Measurements from ENCODE around the gene NPM1. TPM values are rescaled to one million over a fixed set of nuclear protein-coding genes. Genes with fewer than 3 reads are reported as not detected.
"Not testable (repeated sequence)": the region's sequence is repeated elsewhere in the genome, so short reads cannot be mapped to it uniquely, and the experiment has no call there.

Gene NPM1
- polyA plus RNA-seq, 6 donors from 2014 or later, result 389 to 678 (median 608) TPM

- ATAC-seq (ENCODE audit: low read depth in 2 of 2) (no peak), DNase-seq (no peak)
- peaks cover 29 to 39% of the 10 kb centered on the region in 2 donors for H3K36me3 Mint-ChIP-seq
- H3K27me3 Mint-ChIP-seq, result no peaks in the 10 kb centered on the region
- no peak overlapping the region for H3K4me3 Mint-ChIP-seq
- H3K27ac Mint-ChIP-seq, result peak overlapping the region in 3 of 6 donors; percentile 19 to 57 (median 36)
- peaks cover 0 to 4% (median 2%) of the 10 kb centered on the region in 3 donors for H3K4me1 Mint-ChIP-seq
- H3K9me3 Mint-ChIP-seq, result no peaks in the 10 kb centered on the region
Measured at GRCh38 chr5:171409164-171410136, 21.8 kb downstream of the NPM1 start.

GRCh38 chr5:171410181-171410580, 22.5 kb downstream of the NPM1 start:
- Mint-ChIP-seq H3K9me3 (no peaks in the 10 kb centered on the region), H3K4me1 (peaks cover 0 to 4% (median 2%) of the 10 kb centered on the region in 3 donors), H3K4me3 (no peak overlapping the region), H3K27ac (peak overlapping the region in 3 of 6 donors; percentile 7 to 49 (median 36)), H3K36me3 (peaks cover 28 to 38% of the 10 kb centered on the region in 2 donors), H3K27me3 (no peaks in the 10 kb centered on the region)
- DNase-seq, result no peak
- ATAC-seq (ENCODE audit: low read depth in 2 of 2), result no peak

- Mint-ChIP-seq H3K27me3 (no peaks in the 10 kb centered on the region), H3K36me3 (peaks cover 9 to 23% of the 10 kb centered on the region in 2 donors), H3K4me1 (peaks cover 0 to 2% (median 0%) of the 10 kb centered on the region in 3 donors), H3K4me3 (no peak overlapping the region), H3K9me3 (no peaks in the 10 kb centered on the region), H3K27ac (peak overlapping the region in 1 of 6 donors; percentile 65)
- ATAC-seq (ENCODE audit: low read depth in 2 of 2) (no peak), DNase-seq (no peak)
Measured at GRCh38 chr5:171412186-171412585, 24.5 kb downstream of the NPM1 start.

GRCh38 chr5:171413153-171413910, 25.7 kb downstream of the NPM1 start:
- Mint-ChIP-seq H3K9me3 (no peaks in the 10 kb centered on the region), H3K36me3 (peaks cover 0 to 11% of the 10 kb centered on the region in 2 donors)

GRCh38 chr5:171413993-171414392, 26.3 kb downstream of the NPM1 start:
- not testable (repeated sequence) for H3K36me3 Mint-ChIP-seq; H3K9me3 Mint-ChIP-seq; ATAC-seq (ENCODE audit: low read depth in 2 of 2); H3K27me3 Mint-ChIP-seq; H3K4me1 Mint-ChIP-seq; DNase-seq
- Mint-ChIP-seq H3K4me3 (peak overlapping the region in 1 of 8 donors; percentile 29), H3K27ac (peak overlapping the region in 1 of 6 donors; percentile 24)

More at GRCh38 chr5:171413153-171413910, 25.7 kb downstream of the NPM1 start:
- DNase-seq (no peak), ATAC-seq (ENCODE audit: low read depth in 2 of 2) (no peak)
- peaks cover 0 to 2% (median 1%) of the 10 kb centered on the region in 3 donors for H3K4me1 Mint-ChIP-seq
- H3K4me3 Mint-ChIP-seq, result no peak overlapping the region
- H3K27me3 Mint-ChIP-seq, result no peaks in the 10 kb centered on the region
- H3K27ac Mint-ChIP-seq, result peak overlapping the region in 1 of 6 donors; percentile 69

DNA sequence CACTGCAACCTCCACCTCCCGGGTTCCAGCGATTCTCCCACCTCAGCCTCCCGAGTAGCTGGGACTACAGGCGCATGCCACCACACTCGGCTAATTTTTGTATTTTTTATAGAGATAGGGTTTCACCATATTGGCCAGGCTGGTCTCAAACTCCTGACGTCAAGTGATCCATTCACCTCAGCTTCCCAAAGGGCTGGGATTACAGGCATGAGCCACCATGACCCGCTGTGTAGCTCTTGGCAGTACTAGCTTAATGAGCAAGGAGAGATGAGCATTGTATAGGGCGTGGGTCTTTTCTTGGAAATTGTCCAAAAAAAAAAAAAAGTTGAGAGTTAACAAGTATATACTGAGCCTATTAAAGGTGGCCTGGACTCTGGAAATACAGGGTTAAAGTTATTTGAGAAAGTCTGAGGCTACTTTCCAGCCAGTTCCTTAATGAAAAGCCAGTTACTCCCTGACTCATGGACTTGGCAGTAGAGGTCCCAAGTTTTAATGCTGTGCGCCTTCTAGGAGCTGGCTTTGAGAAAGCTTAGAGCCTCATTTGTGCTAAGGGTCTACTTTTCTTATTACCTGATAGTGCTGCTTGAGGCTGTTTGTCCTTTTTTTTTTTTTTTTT, 27.6 kb downstream of the NPM1 start:
- Mint-ChIP-seq H3K36me3 (peaks cover 0 to 8% of the 10 kb centered on the region in 2 donors), H3K4me3 (no peak overlapping the region), H3K9me3 (no peaks in the 10 kb centered on the region), H3K27me3 (peaks cover 0 to 9% (median 5%) of the 10 kb centered on the region in 3 donors), H3K27ac (peak overlapping the region in 1 of 6 donors; percentile 56), H3K4me1 (peaks cover 8 to 11% (median 8%) of the 10 kb centered on the region in 3 donors)
- ATAC-seq (ENCODE audit: low read depth in 2 of 2), result no peak
- no peak for DNase-seq

DNA sequence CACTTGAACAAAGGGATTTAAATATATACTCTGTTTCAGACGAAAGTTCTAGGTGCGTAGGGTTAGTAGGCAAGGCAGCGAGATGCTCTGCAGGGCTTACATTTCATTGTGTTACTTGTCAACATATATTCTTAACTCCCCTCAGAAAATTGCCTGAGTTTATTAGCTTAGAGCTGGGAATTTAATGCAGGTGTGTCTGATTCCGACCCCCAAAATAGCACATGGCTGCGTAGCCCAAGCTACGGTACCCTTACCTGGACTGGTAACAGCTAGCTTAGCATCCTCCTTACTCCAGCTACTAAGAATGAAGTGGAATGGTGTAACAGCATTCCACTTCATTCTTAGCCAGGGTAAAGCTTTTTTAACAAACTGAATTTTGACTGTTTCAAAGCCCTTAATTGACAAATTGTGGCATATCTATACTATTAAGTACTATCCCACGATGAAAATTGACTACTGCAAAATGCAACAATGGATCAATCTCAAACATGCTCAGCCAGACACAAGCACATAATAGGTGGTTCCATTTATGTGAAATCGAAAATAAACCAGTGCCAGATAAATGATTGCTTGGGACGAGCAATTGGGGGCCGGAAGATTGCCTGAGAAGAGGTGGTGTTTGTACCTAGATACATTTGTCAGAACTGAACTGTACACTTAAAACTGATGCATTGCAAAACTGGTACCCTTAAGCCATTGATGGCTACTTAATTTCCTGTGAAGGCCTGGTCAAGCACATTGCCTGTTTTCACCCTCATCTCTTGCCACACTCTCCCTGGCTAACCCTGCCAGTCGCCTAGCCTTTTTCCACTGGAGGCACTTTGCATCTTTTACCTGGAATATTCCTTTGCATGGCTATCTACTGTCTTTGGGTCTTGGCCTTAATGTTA, 28.8 kb downstream of the NPM1 start:
- Mint-ChIP-seq H3K4me3 (peak overlapping the region in 2 of 8 donors; percentile 4), H3K27me3 (peaks cover 2 to 19% (median 16%) of the 10 kb centered on the region in 3 donors), H3K27ac (no peak overlapping the region), H3K4me1 (peaks cover 13 to 21% (median 14%) of the 10 kb centered on the region in 3 donors), H3K36me3 (peaks cover 0 to 8% of the 10 kb centered on the region in 2 donors), H3K9me3 (no peaks in the 10 kb centered on the region)
- ATAC-seq (ENCODE audit: low read depth in 2 of 2) (no peak), DNase-seq (no peak)

DNA sequence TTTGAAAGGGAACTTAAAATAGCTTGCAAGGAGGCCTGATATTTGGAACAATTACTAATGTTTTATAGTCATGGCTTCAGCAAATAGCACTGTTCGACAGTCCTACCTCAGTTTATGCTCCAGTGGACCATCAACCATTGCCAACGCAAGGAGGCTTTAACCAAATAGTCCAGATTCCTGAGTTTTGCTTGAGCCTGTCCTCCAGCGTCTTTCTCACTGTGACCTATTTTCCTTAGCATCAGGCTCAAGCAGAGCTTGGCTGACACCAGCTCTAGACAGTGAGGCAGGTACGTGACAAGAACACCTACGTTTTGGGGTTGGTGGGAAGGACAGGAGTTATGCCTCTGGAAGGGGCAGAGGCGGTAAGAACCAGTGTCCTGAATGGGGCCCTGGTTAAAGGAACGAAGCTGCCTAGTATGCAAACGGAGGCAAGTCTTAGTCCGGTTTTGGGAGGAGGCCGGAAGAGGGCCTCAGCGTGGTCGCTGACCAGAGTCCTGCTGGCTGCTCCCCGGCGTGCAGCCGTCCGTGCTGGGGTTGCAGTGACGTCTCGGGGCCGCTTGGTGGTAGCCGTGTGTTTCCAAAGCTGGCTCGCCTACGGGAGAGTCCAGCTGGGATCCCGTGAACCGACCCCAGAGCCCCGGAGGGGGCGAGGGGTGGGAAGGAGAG, 30.8 kb downstream of the NPM1 start:
- H3K4me1 Mint-ChIP-seq, result peaks cover 13 to 21% (median 15%) of the 10 kb centered on the region in 3 donors
- H3K9me3 Mint-ChIP-seq, result peaks cover 0 to 2% (median 0%) of the 10 kb centered on the region in 7 donors
- DNase-seq, result peak; percentile 27
- peaks cover 4 to 32% (median 29%) of the 10 kb centered on the region in 3 donors for H3K27me3 Mint-ChIP-seq
- H3K4me3 Mint-ChIP-seq, result peak overlapping the region; percentile 72 to 88 (median 86)
- H3K27ac Mint-ChIP-seq, result peak overlapping the region in 1 of 6 donors; percentile 20
- peaks cover 0 to under 1% of the 10 kb centered on the region in 2 donors for H3K36me3 Mint-ChIP-seq
- peak; percentile 46 for ATAC-seq (ENCODE audit: low read depth in 2 of 2)

GRCh38 chr5:171418982-171419687, 31.5 kb downstream of the NPM1 start, which contains the start of gene FGF18:
Gene FGF18 (plus strand): TSS chr5:171419647. CDS start chr5:171420200, 553 bp downstream.
- peak within 1 kb of the TSS in 2 of 6 donors; percentile 20 to 97 for H3K27ac Mint-ChIP-seq
- DNase-seq, result peak; percentile 40

GRCh38 chr5:171419688-171420430, 32.2 kb downstream of the NPM1 start:
- no peaks in the 10 kb centered on the region for H3K36me3 Mint-ChIP-seq
- H3K27ac Mint-ChIP-seq, result peak overlapping the region in 1 of 6 donors; percentile 97
- H3K27me3 Mint-ChIP-seq, result peaks cover 9 to 41% (median 37%) of the 10 kb centered on the region in 3 donors
- peak overlapping the region; percentile 51 to 93 (median 86) for H3K4me3 Mint-ChIP-seq
- DNase-seq, result peak; percentile 28
- H3K9me3 Mint-ChIP-seq, result peaks cover 0 to 2% (median 0%) of the 10 kb centered on the region in 7 donors
- peaks cover 13 to 21% (median 15%) of the 10 kb centered on the region in 3 donors for H3K4me1 Mint-ChIP-seq
- peak; percentile 61 to 63 for ATAC-seq (ENCODE audit: low read depth in 2 of 2)

More at GRCh38 chr5:171418982-171419687, 31.5 kb downstream of the NPM1 start, which contains the start of gene FGF18:
- Mint-ChIP-seq H3K4me1 (peaks cover 13 to 21% (median 15%) of the 10 kb centered on the region in 3 donors), H3K27me3 (peaks cover 6 to 34% (median 30%) of the 10 kb centered on the region in 3 donors), H3K4me3 (peak within 1 kb of the TSS; percentile 72 to 93 (median 87)), H3K36me3 (no peaks in the 10 kb centered on the region), H3K9me3 (peaks cover 0 to 2% (median 0%) of the 10 kb centered on the region in 7 donors)
- ATAC-seq (ENCODE audit: low read depth in 2 of 2), result peak; percentile 64 to 65
